ENCODE results near the gene TNK1. TPM values are rescaled to one million over a fixed set of nuclear protein-coding genes. Genes with fewer than 3 reads are reported as not detected.

Gene TNK1
- total and polyA plus RNA-seq, 2 of the 8 experiments (the other 6 are each of a cell fraction or from before 2014, with no cell fraction given), result 7.6 to 9.5 TPM

GRCh38 chr17:7370853-7371252 is 10.0 kb upstream of the TNK1 start (continued):
- TF ChIP-seq CHD2 (IDR thresholded peaks at IDR 0.05; ENCODE audit: low read length), result no peak
